Fibroblast of pulmonary artery (primary cell): ENCODE results near the gene XIRP2.

ENCODE experiments used
- DNase-seq: peaks from one replicate; pipeline ENCODE4 v3.0.0-alpha.2; 2010; ENCODE audit warnings: low read depth
- H3K4me3 ChIP-seq: replicated peaks from 2 replicates; pipeline ENCODE4 v1.5.1; 2011; ENCODE audit warnings: low read depth, mild to moderate bottlenecking, control low read depth, low read length, moderate library complexity
- CTCF ChIP-seq: IDR thresholded peaks from 2 replicates; pipeline ENCODE4 v1.5.1; 2011; ENCODE audit warnings: mild to moderate bottlenecking, control low read depth, low read length, inconsistent platforms; ENCODE audit errors: missing control alignments

The XIRP2 gene

GRCh38 chr2:167136879-167137596 is 248.8 kb downstream of the XIRP2 start:
- no peak for TF ChIP-seq CTCF
- H3K4me3 ChIP-seq: no peak overlapping the region
- no peak for DNase-seq

GRCh38 chr2:167140330-167140729 is 252.1 kb downstream of the XIRP2 start:
- H3K4me3 ChIP-seq: no peak overlapping the region
- TF ChIP-seq CTCF: no peak
- no peak for DNase-seq

- H3K4me3 ChIP-seq: no peak overlapping the region
- TF ChIP-seq CTCF: no peak
- DNase-seq: peak; percentile 98
These were observed 252.5 kb downstream of the XIRP2 start for GRCh38 chr2:167140767-167141166.

- TF ChIP-seq CTCF: no peak
- no peak overlapping the region for H3K4me3 ChIP-seq
- no peak for DNase-seq
These were observed 254.3 kb downstream of the XIRP2 start for GRCh38 chr2:167142554-167142953.

- no peak for TF ChIP-seq CTCF
- no peak overlapping the region for H3K4me3 ChIP-seq
- peak; percentile 63 for DNase-seq
These were observed 256.1 kb downstream of the XIRP2 start for GRCh38 chr2:167144179-167144898.

- no peak overlapping the region for H3K4me3 ChIP-seq
- no peak for DNase-seq
- no peak for TF ChIP-seq CTCF
These were observed 259.1 kb downstream of the XIRP2 start for GRCh38 chr2:167147271-167147941.
